HG03139 (cell line): ENCODE data around the gene SLC25A52.
A peak's percentile ranks its signal among the peaks of the same experiment; 100 is the strongest.
"Not testable (repeated sequence)": the region's sequence is repeated elsewhere in the genome, so short reads cannot be mapped to it uniquely, and the experiment has no call there.

ENCODE experiments used
- ATAC-seq: cut with Tn5 transposase; IDR thresholded peaks from one replicate; pipeline ENCODE4 v1.9.1; 2021; ENCODE audit not compliant: unreplicated experiment

The SLC25A52 gene

DNA sequence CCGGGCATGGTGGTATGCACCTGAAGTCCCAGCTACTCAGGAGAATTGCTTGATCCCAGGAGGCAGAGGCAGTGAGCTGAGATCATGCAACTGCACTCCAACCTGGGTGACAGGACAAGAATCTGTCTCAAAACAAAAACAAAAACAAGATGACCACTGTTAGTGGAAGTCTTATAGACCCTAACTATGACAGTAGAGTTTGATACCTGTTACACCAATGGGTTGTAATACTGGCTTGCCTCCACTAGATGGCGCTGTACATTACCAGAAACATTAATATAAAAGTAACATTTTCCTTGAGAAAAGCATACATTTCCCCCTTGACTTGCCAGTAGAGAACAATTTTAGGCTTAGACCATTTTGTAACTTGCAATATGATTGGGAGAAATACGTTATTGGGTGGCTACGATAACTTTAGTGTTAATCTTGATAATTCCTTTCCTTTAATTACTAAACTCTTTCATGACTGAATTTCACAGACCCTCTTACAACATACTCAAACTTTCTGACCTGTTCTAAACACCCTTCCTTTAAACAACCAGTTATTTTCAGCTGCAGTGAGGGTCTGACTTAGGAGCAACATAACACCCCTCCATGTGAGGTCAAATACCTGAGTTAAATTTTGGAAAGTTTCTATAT, 19.5 kb downstream of the SLC25A52 start:
- no peak for ATAC-seq

DNA sequence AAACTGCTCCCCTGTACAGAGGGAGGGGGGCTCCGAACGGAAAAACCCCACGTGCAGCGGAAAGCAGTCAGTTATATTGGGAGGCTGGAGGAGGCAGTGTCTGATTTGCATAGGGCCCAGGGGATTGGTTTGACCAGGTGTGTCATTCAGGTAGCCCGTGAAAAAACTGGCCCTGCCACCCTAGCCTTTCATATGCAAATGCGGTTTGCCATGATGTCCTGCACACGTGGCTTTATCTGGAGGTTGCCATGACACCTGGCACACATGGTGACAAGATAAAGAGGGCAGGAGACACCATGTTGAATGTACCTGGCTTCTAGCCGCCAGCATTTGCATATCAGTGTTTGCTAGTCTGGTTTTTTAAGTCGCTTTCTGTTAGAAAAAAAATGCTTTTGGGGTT, 20.5 kb downstream of the SLC25A52 start:
- ATAC-seq, result no peak

DNA sequence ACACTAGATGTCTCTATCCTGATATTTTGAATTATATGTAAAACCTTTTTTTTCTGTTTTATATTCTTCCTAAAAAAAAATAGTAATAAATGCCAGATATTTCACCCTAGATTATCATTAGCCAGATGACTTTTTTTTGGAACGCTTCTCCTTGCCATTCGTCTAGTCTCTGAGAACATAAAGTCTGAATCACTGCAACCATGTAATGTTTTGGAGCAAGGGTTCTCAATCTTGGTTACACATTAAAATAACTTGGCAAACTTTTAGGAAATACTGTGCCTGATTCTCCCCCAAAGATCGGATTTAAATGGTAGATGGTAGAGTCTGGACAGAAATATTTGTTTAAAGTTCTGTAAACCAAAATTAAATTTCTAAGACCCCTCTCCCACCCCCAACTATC, 21.0 kb downstream of the SLC25A52 start:
- no peak for ATAC-seq

DNA sequence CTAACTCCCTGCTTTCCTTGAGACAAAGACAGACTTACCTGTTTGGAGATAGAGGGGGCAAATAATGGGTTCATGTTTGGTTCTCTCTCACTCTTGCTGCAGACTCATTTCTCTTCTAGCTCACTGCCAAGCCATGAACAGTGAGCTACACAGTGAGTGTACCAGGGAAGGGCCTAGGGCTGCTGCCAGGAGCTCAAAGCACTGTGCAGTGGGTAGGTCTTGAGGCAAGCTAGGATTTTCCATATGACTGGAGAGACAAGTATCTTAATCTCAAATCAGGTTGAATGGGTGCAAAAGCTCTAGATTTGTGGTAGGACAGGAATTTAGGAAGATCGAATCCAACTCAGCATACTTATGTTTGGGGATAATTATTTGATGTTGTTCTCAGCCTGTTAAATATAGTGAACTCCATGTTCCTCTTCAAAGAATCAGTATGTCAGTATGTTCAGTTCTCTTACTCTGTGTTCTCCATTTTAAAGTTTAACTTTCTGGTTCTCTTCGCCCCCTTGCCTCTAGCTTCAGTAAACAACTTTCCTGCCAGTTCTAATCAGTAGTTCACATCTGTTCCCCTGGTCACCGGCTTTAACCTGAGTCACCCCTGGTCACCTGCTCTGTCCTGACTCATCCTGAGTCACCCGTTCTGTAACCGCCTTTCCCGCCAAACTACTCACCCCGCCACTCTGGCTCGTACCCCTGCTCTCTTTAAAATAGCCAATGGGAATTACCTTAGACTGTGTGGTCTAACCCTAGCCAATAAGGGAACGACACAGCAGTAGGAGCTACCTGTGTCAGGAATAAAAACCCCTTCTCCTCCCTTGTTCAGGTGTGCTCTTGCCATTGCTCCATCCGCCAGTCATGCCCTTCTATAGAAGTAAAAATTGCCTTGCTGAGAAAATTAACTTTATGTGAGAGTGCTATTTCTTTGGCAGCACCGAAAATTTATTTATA, 21.9 kb downstream of the SLC25A52 start:
- ATAC-seq, result no peak

DNA sequence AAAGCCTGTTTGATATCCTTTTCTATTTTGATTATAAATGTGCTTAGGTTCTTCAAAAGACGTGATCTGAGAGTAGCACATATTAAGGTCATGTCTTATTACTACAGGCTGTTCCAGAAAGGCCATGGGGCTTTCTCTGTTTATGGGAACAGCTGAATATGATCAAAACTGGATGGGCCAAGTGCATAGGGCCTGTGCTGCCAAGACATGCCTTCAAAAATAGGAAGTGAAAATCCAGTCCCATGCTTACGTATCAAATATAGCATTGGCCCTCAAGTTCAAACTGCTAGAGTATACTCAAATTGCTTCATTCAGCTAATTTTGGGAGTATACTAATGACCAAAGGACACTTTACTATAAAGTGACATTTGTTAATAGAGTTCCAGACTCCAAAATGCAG, 24.1 kb downstream of the SLC25A52 start:
- ATAC-seq, result peak; percentile 71

DNA sequence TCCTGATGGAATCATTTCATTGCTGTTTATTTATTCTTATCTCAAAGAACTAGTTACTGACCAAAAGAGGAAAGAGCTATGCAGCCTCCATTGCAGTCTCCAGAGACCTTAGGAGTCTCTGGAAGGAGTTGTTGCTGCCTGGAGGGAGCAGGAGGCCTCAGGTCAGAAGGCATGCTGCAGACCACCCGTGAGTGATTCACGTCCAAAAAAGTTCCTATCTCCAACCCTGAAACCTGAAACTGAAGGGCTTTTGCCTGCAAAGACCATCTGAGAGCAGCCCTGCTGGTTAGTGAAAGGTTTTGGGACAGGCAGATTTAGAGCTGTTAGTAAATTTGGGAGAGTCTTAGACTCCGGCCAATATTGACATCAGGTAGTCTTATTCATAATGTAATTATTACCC, 29.1 kb downstream of the SLC25A52 start:
- ATAC-seq, result no peak

DNA sequence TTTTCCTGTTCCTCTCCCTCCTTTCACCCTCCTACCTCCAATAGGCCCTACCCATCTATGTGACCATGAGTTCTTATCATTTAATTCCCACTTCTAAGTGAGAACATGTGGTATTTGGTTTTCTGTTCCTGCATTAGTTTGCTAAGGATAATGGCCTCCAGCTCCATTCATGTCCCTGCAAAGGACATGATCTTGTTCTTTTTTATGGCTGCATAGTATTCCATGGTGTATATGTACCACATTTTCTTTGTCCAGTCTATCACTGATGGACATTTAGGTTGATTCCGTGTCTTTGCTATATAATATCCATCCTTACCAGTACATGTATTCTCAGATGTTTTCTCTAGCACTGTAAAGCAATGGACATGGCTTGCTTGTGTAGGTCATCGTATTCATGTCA, 31.5 kb downstream of the SLC25A52 start:
- ATAC-seq, result not testable (repeated sequence)

DNA sequence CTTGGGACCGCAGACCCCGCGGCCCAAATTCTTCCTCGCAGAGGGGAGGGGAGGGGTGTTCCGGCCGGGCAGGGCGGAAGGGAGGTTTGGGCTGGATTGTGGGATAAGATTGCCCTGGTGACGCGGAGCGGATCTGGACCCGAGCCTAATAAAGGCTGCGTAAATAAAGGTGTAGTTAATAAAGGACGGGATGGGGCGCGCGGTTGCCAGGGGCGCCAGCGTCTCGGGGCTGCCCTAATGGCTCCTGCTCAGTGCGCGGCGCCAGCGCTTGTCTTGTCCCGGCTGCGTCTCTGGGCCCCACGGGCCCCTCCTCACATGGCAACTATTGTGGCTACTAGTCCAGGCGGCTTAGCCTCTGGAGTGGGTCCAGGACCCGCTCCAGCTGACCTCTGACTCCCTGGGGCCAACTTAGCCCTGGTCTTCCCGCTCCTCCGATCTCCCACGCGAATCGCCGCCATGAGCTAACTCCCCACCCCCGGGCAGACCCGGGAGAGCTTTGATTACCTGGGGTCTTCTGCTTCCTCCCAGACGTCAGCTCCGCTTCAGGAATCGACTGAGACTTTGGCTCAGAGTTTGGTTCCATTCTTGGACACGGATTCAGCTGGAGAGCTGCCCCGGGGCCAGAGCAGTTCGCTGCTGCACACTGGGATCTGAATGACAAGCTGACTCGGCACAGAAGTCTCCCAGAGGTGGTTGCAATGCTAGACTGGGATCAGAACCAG, 36.5 kb downstream of the SLC25A52 start:
- no peak for ATAC-seq

DNA sequence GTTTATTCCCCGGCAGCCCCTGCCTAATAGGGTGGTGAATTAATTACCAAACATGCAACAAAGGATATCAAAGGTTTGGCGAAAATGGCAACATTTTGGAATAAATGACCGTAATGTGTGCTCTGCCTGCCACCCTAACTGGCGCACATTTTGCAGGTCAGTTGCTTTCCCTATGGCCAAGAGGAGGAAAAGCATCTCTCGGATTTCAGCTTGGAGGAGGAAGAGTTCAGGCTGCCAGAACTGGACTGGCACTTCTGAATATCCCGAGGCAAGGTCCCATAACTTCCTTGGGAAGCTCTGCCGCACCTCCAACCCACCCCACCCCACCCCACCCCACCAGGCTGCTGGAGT, 37.1 kb downstream of the SLC25A52 start:
- ATAC-seq, result no peak

DNA sequence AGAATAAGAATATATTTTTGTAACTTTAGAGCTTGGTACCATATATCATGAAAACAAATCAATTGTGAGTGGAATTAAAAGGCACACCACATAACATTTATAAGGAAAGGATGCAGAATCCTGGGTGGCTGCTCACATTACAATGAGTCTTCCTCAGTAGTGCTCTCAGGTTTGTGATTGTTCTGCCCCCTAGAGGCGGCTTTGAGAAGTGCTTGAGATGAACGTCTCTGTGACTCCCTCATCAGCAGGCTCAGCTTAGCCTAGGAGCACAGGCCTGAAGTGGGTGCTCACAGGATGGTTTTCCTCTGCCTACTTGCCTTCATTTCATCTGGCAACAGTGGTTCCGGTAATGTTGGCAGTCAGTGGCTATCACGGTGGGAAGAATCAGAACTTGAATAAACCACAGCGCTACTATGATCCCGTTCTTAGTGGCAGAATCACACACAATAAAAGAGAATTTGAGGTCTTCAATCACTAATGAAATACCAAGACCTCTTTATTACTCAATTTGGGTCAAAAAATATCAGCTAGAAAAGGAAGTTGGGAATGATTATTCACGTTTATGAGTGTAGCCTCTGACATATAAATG, 38.2 kb downstream of the SLC25A52 start:
- peak; percentile 91 for ATAC-seq

DNA sequence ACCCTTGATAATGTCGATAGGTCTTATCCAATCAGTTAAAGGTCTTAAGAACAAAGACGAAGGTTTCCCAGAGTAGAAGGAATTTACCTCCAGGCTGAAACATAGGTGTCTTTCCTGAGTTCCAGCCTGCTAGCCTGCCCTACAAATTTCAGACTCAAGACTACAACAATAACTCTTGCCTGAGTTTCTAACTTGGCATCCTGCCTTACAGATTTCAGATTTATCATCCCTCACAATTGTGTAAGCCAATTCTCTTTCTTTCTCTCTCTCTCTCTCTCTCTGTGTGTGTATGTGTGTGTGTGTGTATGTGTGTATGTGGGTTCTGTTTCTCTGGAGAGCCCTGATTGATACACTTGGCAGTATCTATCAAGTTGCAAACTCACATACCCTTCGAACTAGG, 39.1 kb downstream of the SLC25A52 start:
- ATAC-seq, result no peak

DNA sequence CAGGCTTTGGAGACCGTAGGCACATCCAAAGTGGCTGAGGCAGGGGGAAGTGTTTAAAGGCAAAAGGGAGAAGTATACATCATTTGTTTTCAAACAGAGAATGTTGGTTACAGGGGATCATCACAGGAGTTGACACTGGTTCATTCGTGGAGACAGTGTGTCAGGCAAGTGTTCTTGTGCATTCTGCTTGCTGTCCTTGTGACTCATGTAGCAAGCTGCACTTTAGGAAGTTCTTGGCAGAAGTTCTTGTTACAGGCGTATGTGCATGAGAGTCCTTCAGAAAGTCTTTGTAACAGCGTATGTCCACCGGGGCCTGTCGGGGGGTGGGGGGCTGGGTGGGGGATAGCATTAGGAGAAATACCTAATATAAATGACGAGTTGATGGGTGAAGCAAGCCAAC, 39.8 kb downstream of the SLC25A52 start:
- ATAC-seq, result no peak

DNA sequence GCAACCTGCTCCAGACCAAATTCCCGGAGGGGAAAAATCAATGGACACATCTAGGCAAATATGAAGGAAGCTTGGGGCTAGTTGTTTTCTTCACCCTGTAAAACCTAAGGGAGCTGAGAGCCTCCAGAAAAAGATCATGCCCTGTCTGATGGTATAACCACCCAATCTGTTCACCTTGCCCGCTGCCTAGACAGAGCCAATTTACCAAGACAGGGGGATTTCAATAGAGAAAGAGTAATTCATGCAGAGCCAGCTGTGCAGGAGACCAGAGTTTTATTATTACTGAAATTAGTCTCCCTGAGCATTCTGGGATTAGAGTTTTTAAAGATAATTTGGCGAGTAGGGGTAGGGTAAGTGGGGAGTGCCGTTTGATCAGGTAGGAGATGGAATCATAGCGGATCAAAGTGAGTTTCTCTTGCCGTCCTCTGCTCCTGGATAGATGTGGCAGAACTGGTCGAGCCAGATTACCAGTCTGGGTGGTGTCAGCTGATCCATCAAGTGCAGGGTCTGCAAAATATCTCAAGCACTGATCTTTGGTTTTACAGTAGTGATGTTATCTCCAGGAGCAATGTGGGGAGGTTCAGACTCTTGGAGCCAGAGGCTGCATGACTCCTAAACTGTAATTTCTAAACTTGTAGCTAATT, 41.2 kb downstream of the SLC25A52 start:
- ATAC-seq, result no peak

DNA sequence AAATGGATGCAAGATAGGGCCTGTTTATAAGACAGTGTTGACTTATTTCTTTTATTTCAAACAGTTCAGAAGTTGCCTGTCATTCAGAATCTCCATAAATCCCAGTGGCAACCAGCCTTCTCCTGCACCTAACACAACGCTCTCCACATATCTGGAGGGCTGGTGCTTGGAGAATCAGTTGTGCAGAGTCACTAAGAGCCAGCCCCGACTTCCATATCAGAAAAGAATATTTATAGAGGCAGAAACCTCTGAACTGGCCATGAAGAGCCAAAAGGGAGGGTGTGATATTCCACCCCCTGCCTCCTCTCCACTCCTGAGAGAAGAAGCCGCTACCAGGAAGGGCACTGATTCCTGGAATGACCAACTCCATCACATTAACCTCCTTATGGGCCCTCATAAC, 42.3 kb downstream of the SLC25A52 start:
- no peak for ATAC-seq

DNA sequence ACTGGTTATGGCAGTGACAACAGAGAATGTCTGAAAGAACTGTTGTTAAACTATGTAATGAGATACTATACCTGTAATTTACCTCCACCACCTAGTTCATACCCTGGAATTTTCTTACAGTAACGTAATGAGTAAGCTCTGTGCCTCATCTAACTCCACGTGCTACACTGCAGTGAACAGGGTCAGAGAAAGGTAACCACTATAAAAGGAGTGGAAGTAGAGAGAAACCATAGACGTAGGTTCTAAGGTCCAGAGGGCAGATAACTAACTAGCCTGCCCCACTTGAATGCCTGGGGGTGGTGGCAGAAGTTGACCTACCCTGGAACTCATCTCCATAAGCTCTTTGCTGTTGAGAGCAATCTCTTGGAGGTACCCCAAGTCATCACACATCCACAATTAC, 44.3 kb downstream of the SLC25A52 start:
- ATAC-seq, result no peak

DNA sequence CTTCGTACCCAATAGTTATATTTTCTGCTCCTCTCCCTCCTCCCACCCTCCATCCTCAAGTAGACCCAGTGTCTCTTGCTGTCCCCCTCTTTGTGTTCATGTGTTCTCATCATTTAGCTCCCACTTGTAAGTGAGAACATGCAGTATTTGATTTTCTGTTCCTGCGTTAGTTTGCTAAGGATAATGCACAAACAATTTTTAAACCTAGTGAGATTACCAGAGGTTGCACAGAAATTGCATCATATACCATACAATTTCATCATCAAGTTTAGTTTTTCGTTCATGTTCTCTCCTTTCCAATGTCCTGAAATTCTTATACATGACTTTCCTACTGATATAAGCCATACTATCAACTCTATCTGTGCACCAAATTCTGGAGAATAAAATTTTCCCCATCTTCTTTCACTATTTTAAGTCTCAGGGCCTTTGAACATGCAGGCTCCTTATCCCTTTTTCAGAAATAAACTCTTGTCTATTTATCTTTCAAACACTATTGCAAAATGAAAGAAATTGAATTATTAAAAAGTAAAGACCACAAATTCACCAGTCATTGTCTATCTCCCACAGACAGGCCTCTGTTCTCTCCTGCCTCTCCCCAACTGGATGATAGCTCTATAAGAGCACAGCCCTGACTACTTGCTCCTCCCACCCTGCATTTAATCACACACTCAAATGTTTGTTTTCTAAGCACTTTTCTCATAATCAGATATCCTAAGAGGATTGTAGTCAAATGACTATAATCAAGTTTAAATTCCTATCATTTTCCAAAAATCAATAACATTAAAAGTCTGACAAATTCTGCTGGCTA, 49.1 kb downstream of the SLC25A52 start:
- no peak for ATAC-seq

DNA sequence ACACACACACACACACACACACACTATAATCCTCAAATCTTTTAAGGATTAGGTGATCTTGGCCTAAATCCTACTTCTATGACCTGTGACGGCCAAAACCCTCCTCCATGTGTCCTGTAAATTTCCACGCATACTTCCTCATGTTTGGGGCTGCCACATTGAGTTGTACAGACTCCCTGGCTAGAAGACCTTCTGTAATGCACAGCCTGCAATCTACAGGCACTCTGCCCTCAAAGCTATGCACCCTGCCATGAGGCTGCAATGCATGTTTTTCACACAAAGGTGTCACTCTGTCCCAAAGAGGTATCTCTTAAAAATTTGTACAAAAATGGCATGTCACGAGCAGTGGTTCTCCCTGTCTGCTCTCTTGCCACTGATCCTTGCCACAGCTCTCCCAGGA, 49.9 kb downstream of the SLC25A52 start:
- no peak for ATAC-seq
